GM12891 (cell line): Measurements from ENCODE around the gene SORT1.

Experiments used
- DNase-seq: peaks from one replicate; pipeline ENCODE4 v3.0.0; 2011; ENCODE audit warnings: low spot score; ENCODE audit not compliant: insufficient read length
- FAIRE-seq: peaks from 2 replicates; lab custom pipeline; 2011; peaks lifted over from hg19 to GRCh38; lab: Jason Lieb, UNC
- PAX5 ChIP-seq: IDR thresholded peaks from 2 replicates; pipeline ENCODE4 v1.6.1; 2011; ENCODE audit warnings: low read length, moderate library complexity, mild to moderate bottlenecking; ENCODE audit not compliant: insufficient read depth, severe bottlenecking
- POLR2A ChIP-seq: IDR thresholded peaks from 2 replicates; pipeline ENCODE4 v1.6.1; 2011; ENCODE audit warnings: low read depth, low read length, control low read depth
- POLR2AphosphoS5 ChIP-seq: IDR thresholded peaks from 2 replicates; pipeline ENCODE4 v1.6.1; 2011; ENCODE audit warnings: low read depth, low read length, control low read depth
- POU2F2 ChIP-seq: IDR thresholded peaks from 2 replicates; pipeline ENCODE4 v1.6.1; 2011; ENCODE audit warnings: low read depth, mild to moderate bottlenecking, control low read depth, low read length, moderate library complexity
- SPI1 ChIP-seq: IDR thresholded peaks from 2 replicates; pipeline ENCODE4 v1.6.1; 2011; ENCODE audit warnings: low read depth, low read length, control low read depth
- TAF1 ChIP-seq: IDR thresholded peaks from 2 replicates; pipeline ENCODE4 v1.6.1; 2011; ENCODE audit warnings: low read depth, low read length, control low read depth

Gene SORT1

GRCh38 chr1:109279615-109280278 lies 118.0 kb downstream of the SORT1 start:
- no peak for TF ChIP-seq TAF1
- TF ChIP-seq SPI1: no peak
- TF ChIP-seq POLR2A: no peak
- DNase-seq (no peak), FAIRE-seq (no peak)

GRCh38 chr1:109277434-109278204 lies 120.1 kb downstream of the SORT1 start:
- peak; percentile 75 for DNase-seq
- TF ChIP-seq POLR2AphosphoS5 (no peak), PAX5 (no peak), POLR2A (no peak), TAF1 (no peak)
- FAIRE-seq: peak; percentile 94

- TF ChIP-seq POLR2AphosphoS5 (no peak), POLR2A (no peak), POU2F2 (no peak), TAF1 (no peak), SPI1 (no peak), PAX5 (no peak)
- no peak for DNase-seq
- no peak for FAIRE-seq
Measured at GRCh38 chr1:109275706-109276345, 121.9 kb downstream of the SORT1 start.

GRCh38 chr1:109274533-109275476 lies 122.9 kb downstream of the SORT1 start:
- TF ChIP-seq POLR2A (no peak), PAX5 (no peak), POLR2AphosphoS5 (no peak), SPI1 (no peak), POU2F2 (no peak), TAF1 (no peak)
- FAIRE-seq (no peak), DNase-seq (no peak)

GRCh38 chr1:109273570-109274288 lies 124.0 kb downstream of the SORT1 start:
- FAIRE-seq (no peak), DNase-seq (no peak)
- TF ChIP-seq PAX5 (no peak), POLR2AphosphoS5 (no peak), TAF1 (no peak), POLR2A (no peak), POU2F2 (no peak), SPI1 (no peak)

GRCh38 chr1:109272831-109273547 lies 124.7 kb downstream of the SORT1 start:
- DNase-seq (no peak), FAIRE-seq (no peak)
- TF ChIP-seq POU2F2 (no peak), TAF1 (no peak)

- TF ChIP-seq POLR2AphosphoS5: no peak
- no peak for TF ChIP-seq TAF1
- no peak for TF ChIP-seq SPI1
- TF ChIP-seq POLR2A: no peak
- TF ChIP-seq POU2F2: no peak
- no peak for TF ChIP-seq PAX5
- DNase-seq (no peak), FAIRE-seq (no peak)
Measured at GRCh38 chr1:109272021-109272799, 125.5 kb downstream of the SORT1 start.

GRCh38 chr1:109271458-109271857 lies 126.3 kb downstream of the SORT1 start:
- no peak for TF ChIP-seq TAF1
- no peak for TF ChIP-seq SPI1
- no peak for TF ChIP-seq POLR2A
- TF ChIP-seq PAX5: no peak
- no peak for TF ChIP-seq POLR2AphosphoS5
- TF ChIP-seq POU2F2: no peak
- DNase-seq: no peak
- FAIRE-seq: no peak
